Right lobe of liver (tissue), 4 donors: ENCODE results near the gene KRTAP5-7.

Experiments
- POLR2A ChIP-seq: fragments of 450-650 bp; IDR thresholded peaks from one replicate; pipeline ENCODE4 v1.6.1; 2017; ENCODE audit warnings: antibody characterized with exemption, mild to moderate bottlenecking
- TF ChIP-seq, protein P1 (sequence below), 4 donors: fragments of 200-600 bp in 3 of 4; fragments of 450-650 bp in 1 of 4; IDR thresholded peaks; one replicate each; pipeline versions ENCODE4 v1.5.1 to v1.8.0; 2016 to 2022; ENCODE audit warnings: antibody characterized with exemption in 4 of 4, mild to moderate bottlenecking in 2 of 4
- donor health status: DM: no; HTN: no; CAD: no.
- donor health status: DM: no; HTN: no; CAD: no.
- donor health status: DM: no; HTN: yes; CAD: no.

DNA sequence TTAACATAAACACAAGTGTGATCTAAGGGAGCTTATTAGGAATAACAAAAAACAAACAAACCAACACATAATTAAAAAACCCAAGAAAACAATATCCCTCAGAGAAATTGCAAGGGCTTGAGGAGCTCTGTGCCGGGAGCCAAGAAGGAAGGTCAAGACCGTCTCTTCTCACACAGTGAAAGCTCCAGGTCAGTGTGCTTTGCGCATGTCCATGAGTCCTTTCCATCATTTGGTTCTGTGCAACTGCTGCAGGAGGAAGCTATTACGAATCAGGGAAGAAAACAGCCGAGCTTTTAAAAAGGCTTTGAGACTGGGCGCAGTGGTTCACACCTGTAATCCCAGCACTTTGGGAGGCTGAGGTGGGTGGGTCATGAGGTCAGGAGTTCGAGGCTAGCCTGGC is 15.3 kb downstream of the KRTAP5-7 start:
- TF ChIP-seq, protein P1, sequence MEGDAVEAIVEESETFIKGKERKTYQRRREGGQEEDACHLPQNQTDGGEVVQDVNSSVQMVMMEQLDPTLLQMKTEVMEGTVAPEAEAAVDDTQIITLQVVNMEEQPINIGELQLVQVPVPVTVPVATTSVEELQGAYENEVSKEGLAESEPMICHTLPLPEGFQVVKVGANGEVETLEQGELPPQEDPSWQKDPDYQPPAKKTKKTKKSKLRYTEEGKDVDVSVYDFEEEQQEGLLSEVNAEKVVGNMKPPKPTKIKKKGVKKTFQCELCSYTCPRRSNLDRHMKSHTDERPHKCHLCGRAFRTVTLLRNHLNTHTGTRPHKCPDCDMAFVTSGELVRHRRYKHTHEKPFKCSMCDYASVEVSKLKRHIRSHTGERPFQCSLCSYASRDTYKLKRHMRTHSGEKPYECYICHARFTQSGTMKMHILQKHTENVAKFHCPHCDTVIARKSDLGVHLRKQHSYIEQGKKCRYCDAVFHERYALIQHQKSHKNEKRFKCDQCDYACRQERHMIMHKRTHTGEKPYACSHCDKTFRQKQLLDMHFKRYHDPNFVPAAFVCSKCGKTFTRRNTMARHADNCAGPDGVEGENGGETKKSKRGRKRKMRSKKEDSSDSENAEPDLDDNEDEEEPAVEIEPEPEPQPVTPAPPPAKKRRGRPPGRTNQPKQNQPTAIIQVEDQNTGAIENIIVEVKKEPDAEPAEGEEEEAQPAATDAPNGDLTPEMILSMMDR (IDR thresholded peaks at IDR 0.05): no peak
- no peak for TF ChIP-seq POLR2A
